Neural cell (in vitro differentiated cells): ENCODE data around the gene RABGAP1L. TPM values are rescaled to one million over a fixed set of nuclear protein-coding genes. Genes with fewer than 3 reads are reported as not detected.

Source experiments
- H2AFZ ChIP-seq: fragments of 200-600, 300-800 bp; sonication (generic), shearing (Covaris generic); 2 replicates; pipeline ENCODE4 v1.6.0; 2014; ENCODE audit warnings: low read depth, mild to moderate bottlenecking, antibody characterized with exemption, low read length, moderate library complexity
- H3F3A ChIP-seq: fragments of 200-600 bp; shearing (Covaris generic); 2 replicates; pipeline ENCODE4 v1.6.1; 2016; ENCODE audit warnings: mild to moderate bottlenecking, moderate library complexity, mixed read lengths, antibody characterized with exemption, low read length; ENCODE audit not compliant: insufficient read depth, poor library complexity, severe bottlenecking
- H3K27ac ChIP-seq: fragments of 200-600, 300-800 bp; sonication (generic), shearing (Covaris generic); 2 replicates; pipeline ENCODE4 v1.5.1; 2014; ENCODE audit warnings: mild to moderate bottlenecking, low read length, moderate library complexity
- H3K27me3 ChIP-seq: fragments of 300-800, 200-600 bp; sonication (generic), shearing (Covaris generic); 2 replicates; pipeline ENCODE4 v1.6.0; 2014; ENCODE audit warnings: mild to moderate bottlenecking, low read depth, low read length, moderate library complexity; ENCODE audit not compliant: insufficient read depth
- H3K36me3 ChIP-seq: fragments of 300-800, 200-600 bp; sonication (generic), shearing (Covaris generic); 2 replicates; pipeline ENCODE4 v1.5.1; 2014; ENCODE audit warnings: mild to moderate bottlenecking, antibody characterized with exemption, low read length, moderate library complexity; ENCODE audit not compliant: insufficient read depth
- H3K4me2 ChIP-seq: fragments of 300-800, 200-600 bp; sonication (generic), shearing (Covaris generic); 2 replicates; pipeline ENCODE4 v1.6.0; 2014; ENCODE audit warnings: mild to moderate bottlenecking, low read length
- H3K4me3 ChIP-seq: fragments of 300-800, 200-600 bp; sonication (generic), shearing (Covaris generic); 2 replicates; pipeline ENCODE4 v1.5.1; 2014; ENCODE audit warnings: mild to moderate bottlenecking, low read length, moderate library complexity
- H3K79me2 ChIP-seq: fragments of 200-600 bp; shearing (Covaris generic); replicated peaks from 2 replicates; pipeline ENCODE4 v1.6.0; 2014; ENCODE audit warnings: mild to moderate bottlenecking, low read length, moderate library complexity; ENCODE audit not compliant: insufficient read depth
- H3K9ac ChIP-seq: fragments of 300-800, 200-600 bp; sonication (generic), shearing (Covaris generic); 2 replicates; pipeline ENCODE4 v1.6.1; 2016; ENCODE audit warnings: mild to moderate bottlenecking, low read length, mixed read lengths
- H3K9me2 ChIP-seq: fragments of 200-600 bp; shearing (Covaris generic); 2 replicates; pipeline ENCODE4 v1.6.1; 2016; ENCODE audit warnings: mild to moderate bottlenecking, low read length, mixed read lengths; ENCODE audit not compliant: insufficient read depth
- H3K9me3 ChIP-seq: fragments of 200-600, 300-800 bp; sonication (generic), shearing (Covaris generic); 2 replicates; pipeline ENCODE4 v1.6.1; 2016; ENCODE audit warnings: mild to moderate bottlenecking, mixed run types, low read length, moderate library complexity, mixed read lengths
- H4K20me1 ChIP-seq: fragments of 200-600 bp; shearing (Covaris generic); 2 replicates; pipeline ENCODE4 v1.6.1; 2016; ENCODE audit warnings: mild to moderate bottlenecking, mixed run types; ENCODE audit not compliant: insufficient read depth
- EP300 ChIP-seq: fragments of 450-650 bp; conservative IDR thresholded peaks from 2 replicates; pipeline ENCODE4 v1.6.1; 2014; ENCODE audit warnings: antibody characterized with exemption, mild to moderate bottlenecking, moderate library complexity; ENCODE audit not compliant: poor library complexity, severe bottlenecking
- EZH2 ChIP-seq: fragments of 200-600, 300-800 bp; shearing (Covaris generic), sonication (generic); IDR thresholded peaks from 2 replicates; pipeline ENCODE4 v1.6.1; 2014; ENCODE audit warnings: antibody characterized with exemption, low read length, borderline replicate concordance, mild to moderate bottlenecking; ENCODE audit not compliant: insufficient read depth, poor library complexity, severe bottlenecking
- MXI1 ChIP-seq: fragments of 450-650 bp; conservative IDR thresholded peaks from 2 replicates; pipeline ENCODE4 v1.6.1; 2014; ENCODE audit warnings: antibody characterized with exemption, mild to moderate bottlenecking; ENCODE audit not compliant: poor library complexity, severe bottlenecking
- POLR2AphosphoS5 ChIP-seq: IDR thresholded peaks from 2 replicates; pipeline ENCODE4 v1.6.1; 2012
- RAD21 ChIP-seq: fragments of 450-650 bp; conservative IDR thresholded peaks from 2 replicates; pipeline ENCODE4 v1.6.1; 2014; ENCODE audit warnings: antibody characterized with exemption, mild to moderate bottlenecking, moderate library complexity
- SMC3 ChIP-seq: fragments of 450-650 bp; conservative IDR thresholded peaks from 2 replicates; pipeline ENCODE4 v1.6.1; 2014; ENCODE audit warnings: antibody characterized with exemption, mild to moderate bottlenecking, moderate library complexity; ENCODE audit not compliant: poor library complexity
- TAF1 ChIP-seq: IDR thresholded peaks from 2 replicates; pipeline ENCODE4 v1.6.1; 2012; ENCODE audit warnings: low read depth
- polyA plus RNA-seq: library from polyadenylated mRNA; depleted of rRNA; stranded (reverse); fragments of >200 nt; gene quantifications from 2 replicates; pipeline ENCODE4 v1.2.3, GENCODE V29; 2014
- TF ChIP-seq, protein P1 (sequence below): IDR thresholded peaks from 2 replicates; pipeline ENCODE4 v1.6.1; 2012; ENCODE audit warnings: borderline replicate concordance
- TF ChIP-seq, protein P2 (sequence below): fragments of 450-650 bp; IDR thresholded peaks from 2 replicates; pipeline ENCODE4 v1.5.1; 2014; ENCODE audit warnings: antibody characterized with exemption, mild to moderate bottlenecking, moderate library complexity; ENCODE audit not compliant: poor library complexity, severe bottlenecking

Gene RABGAP1L
- polyA plus RNA-seq, 1 donor from 2014 or later = 32.2 TPM

- no peak overlapping the region for H3K9ac ChIP-seq
- no peaks in the 10 kb centered on the region for H3K27me3 ChIP-seq
- peaks cover 5% of the 10 kb centered on the region for H3K36me3 ChIP-seq
- no peaks in the 10 kb centered on the region for H3K79me2 ChIP-seq
- TF ChIP-seq RAD21 = no peak
- no peak for TF ChIP-seq EZH2
- TF ChIP-seq MXI1 = no peak
- TF ChIP-seq TAF1 = no peak
- no peak for TF ChIP-seq POLR2AphosphoS5
- TF ChIP-seq, protein P1, sequence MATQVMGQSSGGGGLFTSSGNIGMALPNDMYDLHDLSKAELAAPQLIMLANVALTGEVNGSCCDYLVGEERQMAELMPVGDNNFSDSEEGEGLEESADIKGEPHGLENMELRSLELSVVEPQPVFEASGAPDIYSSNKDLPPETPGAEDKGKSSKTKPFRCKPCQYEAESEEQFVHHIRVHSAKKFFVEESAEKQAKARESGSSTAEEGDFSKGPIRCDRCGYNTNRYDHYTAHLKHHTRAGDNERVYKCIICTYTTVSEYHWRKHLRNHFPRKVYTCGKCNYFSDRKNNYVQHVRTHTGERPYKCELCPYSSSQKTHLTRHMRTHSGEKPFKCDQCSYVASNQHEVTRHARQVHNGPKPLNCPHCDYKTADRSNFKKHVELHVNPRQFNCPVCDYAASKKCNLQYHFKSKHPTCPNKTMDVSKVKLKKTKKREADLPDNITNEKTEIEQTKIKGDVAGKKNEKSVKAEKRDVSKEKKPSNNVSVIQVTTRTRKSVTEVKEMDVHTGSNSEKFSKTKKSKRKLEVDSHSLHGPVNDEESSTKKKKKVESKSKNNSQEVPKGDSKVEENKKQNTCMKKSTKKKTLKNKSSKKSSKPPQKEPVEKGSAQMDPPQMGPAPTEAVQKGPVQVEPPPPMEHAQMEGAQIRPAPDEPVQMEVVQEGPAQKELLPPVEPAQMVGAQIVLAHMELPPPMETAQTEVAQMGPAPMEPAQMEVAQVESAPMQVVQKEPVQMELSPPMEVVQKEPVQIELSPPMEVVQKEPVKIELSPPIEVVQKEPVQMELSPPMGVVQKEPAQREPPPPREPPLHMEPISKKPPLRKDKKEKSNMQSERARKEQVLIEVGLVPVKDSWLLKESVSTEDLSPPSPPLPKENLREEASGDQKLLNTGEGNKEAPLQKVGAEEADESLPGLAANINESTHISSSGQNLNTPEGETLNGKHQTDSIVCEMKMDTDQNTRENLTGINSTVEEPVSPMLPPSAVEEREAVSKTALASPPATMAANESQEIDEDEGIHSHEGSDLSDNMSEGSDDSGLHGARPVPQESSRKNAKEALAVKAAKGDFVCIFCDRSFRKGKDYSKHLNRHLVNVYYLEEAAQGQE = no peak
- TF ChIP-seq, protein P2, sequence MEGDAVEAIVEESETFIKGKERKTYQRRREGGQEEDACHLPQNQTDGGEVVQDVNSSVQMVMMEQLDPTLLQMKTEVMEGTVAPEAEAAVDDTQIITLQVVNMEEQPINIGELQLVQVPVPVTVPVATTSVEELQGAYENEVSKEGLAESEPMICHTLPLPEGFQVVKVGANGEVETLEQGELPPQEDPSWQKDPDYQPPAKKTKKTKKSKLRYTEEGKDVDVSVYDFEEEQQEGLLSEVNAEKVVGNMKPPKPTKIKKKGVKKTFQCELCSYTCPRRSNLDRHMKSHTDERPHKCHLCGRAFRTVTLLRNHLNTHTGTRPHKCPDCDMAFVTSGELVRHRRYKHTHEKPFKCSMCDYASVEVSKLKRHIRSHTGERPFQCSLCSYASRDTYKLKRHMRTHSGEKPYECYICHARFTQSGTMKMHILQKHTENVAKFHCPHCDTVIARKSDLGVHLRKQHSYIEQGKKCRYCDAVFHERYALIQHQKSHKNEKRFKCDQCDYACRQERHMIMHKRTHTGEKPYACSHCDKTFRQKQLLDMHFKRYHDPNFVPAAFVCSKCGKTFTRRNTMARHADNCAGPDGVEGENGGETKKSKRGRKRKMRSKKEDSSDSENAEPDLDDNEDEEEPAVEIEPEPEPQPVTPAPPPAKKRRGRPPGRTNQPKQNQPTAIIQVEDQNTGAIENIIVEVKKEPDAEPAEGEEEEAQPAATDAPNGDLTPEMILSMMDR = no peak
- TF ChIP-seq EP300 = no peak
- no peak for TF ChIP-seq SMC3
- no peaks in the 10 kb centered on the region for H3K9me2 ChIP-seq
- no peaks in the 10 kb centered on the region for H3F3A ChIP-seq
- no peak overlapping the region for H2AFZ ChIP-seq
- H3K4me2 ChIP-seq = no peak overlapping the region
- no peak overlapping the region for H3K27ac ChIP-seq
- H3K4me3 ChIP-seq = no peak overlapping the region
- H3K9me3 ChIP-seq = no peaks in the 10 kb centered on the region
- no peaks in the 10 kb centered on the region for H4K20me1 ChIP-seq
Measured at GRCh38 chr1:174964972-174965361, 805.6 kb downstream of the RABGAP1L start.

DNA sequence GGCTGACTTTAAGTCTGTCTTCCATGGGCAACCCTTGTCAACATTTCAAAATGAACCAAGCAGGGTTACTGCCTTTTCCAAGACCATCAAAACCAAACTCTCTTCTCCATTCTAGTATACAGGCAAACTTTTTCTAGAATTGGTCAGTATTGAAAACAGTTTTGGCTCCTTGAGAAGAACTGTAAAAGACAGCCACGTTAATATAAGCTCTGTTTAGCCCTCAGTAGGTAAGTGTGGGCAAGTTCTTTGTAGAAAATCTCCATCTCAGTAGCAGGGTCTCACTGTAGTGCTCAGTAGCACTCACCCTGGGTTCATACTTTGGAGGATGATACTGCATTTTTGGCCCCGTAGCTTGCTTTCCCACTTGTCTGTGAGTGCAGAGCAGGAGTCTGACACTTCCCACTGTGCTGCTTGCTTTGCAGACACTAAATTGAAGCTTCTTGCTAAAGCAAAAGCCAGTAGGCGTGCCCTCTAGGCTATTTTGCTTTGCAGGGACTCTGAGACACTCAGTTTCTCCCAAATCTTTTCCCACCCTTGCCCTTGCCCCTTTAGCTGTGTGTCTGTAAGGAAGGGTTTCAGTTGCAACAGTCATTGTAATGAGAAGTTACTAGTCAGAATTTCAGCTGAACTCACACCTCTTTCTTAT lies 806.2 kb downstream of the RABGAP1L start:
- no peak overlapping the region for H2AFZ ChIP-seq

More for the DNA sequence above, 806.2 kb downstream of the RABGAP1L start:
- H3F3A ChIP-seq = no peaks in the 10 kb centered on the region
- no peak overlapping the region for H3K9ac ChIP-seq
- H3K27me3 ChIP-seq = no peaks in the 10 kb centered on the region
- H3K4me3 ChIP-seq = no peak overlapping the region
- H3K9me2 ChIP-seq = no peaks in the 10 kb centered on the region
- H4K20me1 ChIP-seq = no peaks in the 10 kb centered on the region
- no peak for TF ChIP-seq EZH2
- TF ChIP-seq, protein P1 = no peak
- TF ChIP-seq, protein P2 = no peak
- TF ChIP-seq TAF1 = no peak
- TF ChIP-seq EP300 = no peak
- TF ChIP-seq POLR2AphosphoS5 = no peak
- no peak for TF ChIP-seq RAD21
- no peak for TF ChIP-seq MXI1
- no peak for TF ChIP-seq SMC3
- H3K36me3 ChIP-seq = peaks cover 7% of the 10 kb centered on the region
- H3K27ac ChIP-seq = no peak overlapping the region
- H3K4me2 ChIP-seq = no peak overlapping the region
- no peaks in the 10 kb centered on the region for H3K9me3 ChIP-seq
- no peaks in the 10 kb centered on the region for H3K79me2 ChIP-seq
